HepG2 (cell line): Measurements from ENCODE around the gene MYL9. TPM values are rescaled to one million over a fixed set of nuclear protein-coding genes. Genes with fewer than 3 reads are reported as not detected.

Experiments
- ATAC-seq: fragments of 200-7000 bp; cut with Tn5 transposase; 3 replicates; pipeline ENCODE4 v1.9.1; 2020; ENCODE audit warnings: mild to moderate bottlenecking, moderate library complexity
- BruUV-seq: library from RNA; stranded (reverse); fragments of 400-500 nt; replicated peaks from 2 replicates; lab custom pipeline; 2021; lab: Mats Ljungman, UMichigan
- CTCF ChIA-PET: fragments of 300-600 bp; formaldehyde crosslinking; extraction: SDS; loops from one replicate; lab custom pipeline; 2021; ENCODE audit warnings: low total read pairs, inconsistent platforms, low intra/inter-chr PET ratio; lab: Yijun Ruan, JAX
- POLR2A ChIA-PET: fragments of 350-600 bp; sonication (Branson Sonifier 250); formaldehyde crosslinking; loops from one replicate; lab custom pipeline; 2020; ENCODE audit warnings: antibody characterized with exemption, inconsistent platforms; lab: Yijun Ruan, JAX
- DNase-seq: peaks from one replicate; pipeline ENCODE4 v3.0.0-alpha.2; 2015; ENCODE audit warnings: low spot score
- FAIRE-seq: peaks from 3 replicates; lab custom pipeline; 2011; peaks lifted over from hg19 to GRCh38; lab: Jason Lieb, UNC
- H2AFZ ChIP-seq: one replicate; pipeline ENCODE4 v1.6.1; 2011; ENCODE audit warnings: low read length, inconsistent platforms
- H3K27ac ChIP-seq: fragments of 300-600 bp; 3 replicates; pipeline ENCODE4 v1.8.0; 2011; ENCODE audit warnings: mixed run types, mild to moderate bottlenecking, mixed read lengths, low read length, inconsistent platforms; ENCODE audit not compliant: insufficient read depth; ENCODE audit errors: extremely low read length
- H3K27me3 ChIP-seq, 2 experiments: fragments of 200-600 bp in 1 of 2; 2 replicates in 1 of 2; 3 replicates in 1 of 2; pipeline versions ENCODE4 v1.6.0 to v1.8.0; 2011; ENCODE audit warnings: low read length in 2 of 2, mild to moderate bottlenecking in 2 of 2, moderate library complexity in 2 of 2, inconsistent platforms in 1 of 2; ENCODE audit not compliant: insufficient read depth in 2 of 2, control insufficient read depth in 1 of 2
- H3K36me3 ChIP-seq, 2 experiments: fragments of 200-600 bp in 1 of 2; replicated peaks in 1 of 2; 2 replicates in 1 of 2; 3 replicates in 1 of 2; pipeline versions ENCODE4 v1.5.1 to v1.8.0; 2011; ENCODE audit warnings: low read length in 2 of 2, inconsistent platforms in 1 of 2; ENCODE audit not compliant: insufficient read depth in 2 of 2, control insufficient read depth in 1 of 2
- H3K4me1 ChIP-seq: 2 replicates; pipeline ENCODE4 v1.5.1; 2012; ENCODE audit warnings: low read length, inconsistent platforms; ENCODE audit not compliant: insufficient read depth
- H3K4me2 ChIP-seq: 2 replicates; pipeline ENCODE4 v1.6.0; 2011; ENCODE audit warnings: low read depth, low read length, inconsistent platforms
- H3K4me3 ChIP-seq, 3 experiments: fragments of 200-600 bp in 1 of 3; sonication (generic), shearing (Covaris generic) in 1 of 3; replicated peaks in 1 of 3; 2 replicates each; pipeline ENCODE4 v1.5.1; 2011 to 2016; ENCODE audit warnings: low read length in 3 of 3, inconsistent platforms in 2 of 3, low read depth in 2 of 3, mild to moderate bottlenecking in 2 of 3, control low read depth in 1 of 3, mixed read lengths in 1 of 3; ENCODE audit not compliant: insufficient read depth in 1 of 3
- H3K79me2 ChIP-seq: one replicate; pipeline ENCODE4 v1.6.1; 2011; ENCODE audit warnings: low read length, inconsistent platforms; ENCODE audit not compliant: insufficient read depth
- H3K9ac ChIP-seq: 2 replicates; pipeline ENCODE4 v1.6.0; 2011; ENCODE audit warnings: mild to moderate bottlenecking, low read depth, low read length, inconsistent platforms; ENCODE audit not compliant: insufficient read depth
- H3K9me3 ChIP-seq: 2 replicates; pipeline ENCODE4 v1.5.1; 2012; ENCODE audit warnings: mild to moderate bottlenecking, low read length
- H4K20me1 ChIP-seq: 2 replicates; pipeline ENCODE4 v1.6.0; 2011; ENCODE audit warnings: inconsistent platforms, mild to moderate bottlenecking, low read length, moderate library complexity; ENCODE audit not compliant: insufficient read depth
- AGO2 ChIP-seq: fragments of 200-400 bp; formaldehyde crosslinking; optimal IDR thresholded peaks from 2 replicates; pipeline ENCODE3; 2017; ENCODE audit warnings: mild to moderate bottlenecking, low read depth, low read length, moderate library complexity
- HNRNPLL ChIP-seq: fragments of 200-400 bp; formaldehyde crosslinking; IDR thresholded peaks from 2 replicates; pipeline ENCODE4 v1.6.1; 2017; ENCODE audit warnings: mild to moderate bottlenecking, low read depth, low read length; ENCODE audit not compliant: poor library complexity, severe bottlenecking
- TP53 ChIP-seq: sonication (generic); formaldehyde crosslinking; conservative IDR thresholded peaks from 2 replicates; pipeline ENCODE4 v1.4.0; 2020; ENCODE audit warnings: missing genetic modification reagents
- YY1 ChIP-seq: IDR thresholded peaks from 2 replicates; pipeline ENCODE4 v1.6.1; 2011; ENCODE audit warnings: low read length, low read depth, moderate library complexity, mild to moderate bottlenecking; ENCODE audit not compliant: insufficient read depth, insufficient replicate concordance
- ZBTB38 ChIP-seq: sonication (generic); formaldehyde crosslinking; IDR thresholded peaks from 2 replicates; pipeline ENCODE4 v1.5.1; 2020; ENCODE audit warnings: mild to moderate bottlenecking, missing genetic modification reagents
- ZBTB7A ChIP-seq: sonication (generic); formaldehyde crosslinking; IDR thresholded peaks from 2 replicates; pipeline ENCODE4 v1.8.0; 2022; ENCODE audit warnings: mild to moderate bottlenecking, missing genetic modification reagents
- ZNF333 ChIP-seq: sonication (generic); formaldehyde crosslinking; IDR thresholded peaks from 2 replicates; pipeline ENCODE4 v1.4.0; 2020; ENCODE audit warnings: mild to moderate bottlenecking, missing genetic modification reagents, borderline replicate concordance
- ZNF543 ChIP-seq: sonication (generic); formaldehyde crosslinking; IDR thresholded peaks from 2 replicates; pipeline ENCODE4 v1.4.0; 2020; ENCODE audit warnings: mild to moderate bottlenecking, missing genetic modification reagents
- ZNF781 ChIP-seq: sonication (generic); formaldehyde crosslinking; IDR thresholded peaks from 2 replicates; pipeline ENCODE4 v1.5.1; 2020; ENCODE audit warnings: borderline replicate concordance, mild to moderate bottlenecking, missing genetic modification reagents; ENCODE audit errors: not compliant biosample characterization
- WGBS: methylation state at CpG from one replicate; pipeline ENCODE4 v1.1.6; 2017; ENCODE audit warnings: low lambda C conversion rate; 5-methylcytosine and 5-hydroxymethylcytosine counted together
- in situ Hi-C: cut with HindIII; loops from 2 replicates; pipeline ENCODE4 v1.10.0; 2017; ENCODE audit warnings: low pct_unique_long_range_greater_than_20kb; ENCODE audit not compliant: extremely low pct_ligation_motif_present
- intact Hi-C: fragments of 100-400 bp; cut with micrococcal nuclease; formaldehyde crosslinking; loops from one replicate; pipeline ENCODE4 v1.10.0; 2022; ENCODE audit not compliant: unreplicated experiment
- polyA plus RNA-seq, 8 experiments: library from polyadenylated mRNA; depleted of rRNA in 3 of 8; stranded (reverse) in 7 of 8; unstranded in 1 of 8; fragments of >200 nt; fragmentation: Illumina TruSeq in 4 of 8; extraction: Trizol in 4 of 8; gene quantifications; 2 replicates each; pipeline versions ENCODE4 v1.2.1 to v1.2.3, GENCODE V29; 2011 to 2016; ENCODE audit warnings: low read depth in 4 of 8, missing spikeins in 1 of 8, mixed read lengths in 1 of 8; ENCODE audit not compliant: insufficient read depth in 1 of 8
- total RNA-seq, 5 experiments: library from RNA; depleted of rRNA; stranded (reverse); fragments of >200 nt; fragmentation: Illumina TruSeq; extraction: Trizol; gene quantifications; 2 replicates each; pipeline ENCODE4 v1.2.3, GENCODE V29; 2016; ENCODE audit warnings: low read depth in 1 of 5

MYL9 gene
- total and polyA plus RNA-seq, 2 of the 13 experiments (the other 11 are each of a cell fraction or from before 2014, with no cell fraction given): 0.87 to 2.2 TPM

GRCh38 chr20:36549942-36550789 lies 8.8 kb downstream of the MYL9 start (continued):
- TF ChIP-seq HNRNPLL (peak; percentile 2), YY1 (peak; percentile 11), ZBTB38 (CRISPR knock-in tag) (0 out of 2 replicates have a peak, but pooled peaks have one; percentile 8), ZNF333 (0 out of 2 replicates have a peak, but pooled peaks have one; percentile 58)

GRCh38 chr20:36550790-36551299 lies 9.5 kb downstream of the MYL9 start:
- no peaks in the 10 kb centered on the region for H3K9me3 ChIP-seq
- H3K27ac ChIP-seq: no peak overlapping the region
- no peaks in the 10 kb centered on the region for H3K36me3 ChIP-seq
- intact Hi-C loops: loop anchor here (10.0 kb wide), 1 partner anchor 204 kb away; no protein-coding TSS in a partner anchor
- in situ Hi-C loops: no loop called here
- H3K4me3 ChIP-seq: no peak overlapping the region; a peak in 1 of 6 replicates
- ChIA-PET POLR2A (interaction anchor here (1.4 kb wide), 1 partner anchor 55 kb away, joined by 3 read pairs; the partner anchor contains the start of gene RAB5IF), CTCF (no interaction called here)
- no peaks in the 10 kb centered on the region for H4K20me1 ChIP-seq
- H3K27me3 ChIP-seq: no peaks in the 10 kb centered on the region
- peaks cover 51% of the 10 kb centered on the region for H3K4me1 ChIP-seq
- no peak for DNase-seq
- 84% methylated on average over 14 of the region's 15 CpGs for WGBS
- FAIRE-seq: no peak
- no peak overlapping the region for H2AFZ ChIP-seq
- no peak for ATAC-seq
- 0 out of 2 replicates have a peak overlapping the region, but pooled peaks have one; percentile 38 for H3K4me2 ChIP-seq
- TF ChIP-seq ZBTB7A (CRISPR knock-in tag) (0 out of 2 replicates have a peak, but pooled peaks have one; percentile 32), ZNF543 (CRISPR knock-in tag) (no peak), ZNF781 (CRISPR knock-in tag) (peak; percentile 17), TP53 (CRISPR knock-in tag) (no peak), AGO2 (peak; percentile 34)
- peak overlapping the region; percentile 39; the same call in 1 of the 2 replicates for H3K9ac ChIP-seq
- H3K79me2 ChIP-seq: no peaks in the 10 kb centered on the region
- no TSS peak for BruUV-seq
